OCI-LY3 (cell line): ENCODE results near the gene ARAP1.

Experiments used
- CTCF ChIP-seq: fragments of 200-600, 300-600 bp; sonication (generic); IDR thresholded peaks from 2 replicates; pipeline ENCODE4 v1.5.1; 2014; ENCODE audit warnings: antibody characterized with exemption, low read length, low read depth
- EZH2phosphoT487 ChIP-seq: fragments of 200-600 bp; shearing (Covaris generic); IDR thresholded peaks from 2 replicates; pipeline ENCODE4 v1.6.1; 2018; ENCODE audit warnings: antibody characterized with exemption, mixed run types, low read depth

GRCh38 chr11:72704028-72704782, 48.0 kb downstream of the ARAP1 start:
- TF ChIP-seq CTCF (no peak), EZH2phosphoT487 (no peak)
